Calu3 (cell line): ENCODE measurements around the gene CSTF1. TPM values are rescaled to one million over a fixed set of nuclear protein-coding genes. Genes with fewer than 3 reads are reported as not detected.

Experiments
- BruUV-seq: library from RNA; stranded (reverse); fragments of 400-500 nt; replicated peaks from 2 replicates; lab custom pipeline; 2021; lab: Mats Ljungman, UMichigan
- CTCF ChIA-PET: fragments of 300-600 bp; sonication (Branson Sonifier 250); formaldehyde crosslinking; loops from one replicate; lab custom pipeline; 2022; ENCODE audit warnings: antibody characterized with exemption; lab: Charles Lee
- DNase-seq: peaks from one replicate; pipeline ENCODE4 v3.0.0; 2022
- H3K27ac Mint-ChIP-seq: one replicate; pipeline ENCODE4 v1.8.0; 2022; ENCODE audit warnings: mixed read lengths; ENCODE audit not compliant: unreplicated experiment
- H3K27me3 Mint-ChIP-seq: one replicate; pipeline ENCODE4 v1.8.0; 2022; ENCODE audit warnings: mixed read lengths; ENCODE audit not compliant: unreplicated experiment
- H3K36me3 Mint-ChIP-seq: one replicate; pipeline ENCODE4 v1.8.0; 2022; ENCODE audit warnings: mild to moderate bottlenecking, moderate library complexity, mixed read lengths; ENCODE audit not compliant: insufficient read depth, unreplicated experiment
- H3K4me1 Mint-ChIP-seq: one replicate; pipeline ENCODE4 v1.8.0; 2022; ENCODE audit warnings: mild to moderate bottlenecking, low read depth, mixed read lengths; ENCODE audit not compliant: unreplicated experiment
- H3K4me3 Mint-ChIP-seq: one replicate; pipeline ENCODE4 v1.8.0; 2022; ENCODE audit warnings: mild to moderate bottlenecking, low read depth, moderate library complexity, mixed read lengths; ENCODE audit not compliant: unreplicated experiment
- H3K9me3 Mint-ChIP-seq: one replicate; pipeline ENCODE4 v1.8.0; 2022; ENCODE audit warnings: low read depth, mixed read lengths; ENCODE audit not compliant: unreplicated experiment
- CTCF ChIP-seq: fragments of 200-600 bp; IDR thresholded peaks from one replicate; pipeline ENCODE4 v1.8.0; 2022; ENCODE audit warnings: antibody characterized with exemption; ENCODE audit not compliant: unreplicated experiment
- intact Hi-C: fragments of 100-400 bp; cut with micrococcal nuclease; formaldehyde crosslinking; loops from one replicate; pipeline ENCODE4 v1.10.0; 2022; ENCODE audit not compliant: unreplicated experiment
- total RNA-seq: library from RNA; stranded (reverse); gene quantifications from 2 replicates; pipeline ENCODE4 v1.2.3, GENCODE V29; 2022

CSTF1 gene
- total RNA-seq, 1 experiment from 2014 or later: 44.3 TPM

GRCh38 chr20:56378386-56378785 lies 14.1 kb upstream of the CSTF1 start:
- no peak for TF ChIP-seq CTCF
- intact Hi-C loops: no loop called here
- Mint-ChIP-seq H3K9me3 (no peaks in the 10 kb centered on the region), H3K27ac (no peak overlapping the region), H3K4me3 (no peak overlapping the region), H3K4me1 (no peaks in the 10 kb centered on the region), H3K27me3 (no peaks in the 10 kb centered on the region), H3K36me3 (peaks cover 57% of the 10 kb centered on the region)
- no TSS peak for BruUV-seq
- CTCF ChIA-PET: no interaction called here
- no peak for DNase-seq

- Mint-ChIP-seq H3K4me1 (no peaks in the 10 kb centered on the region), H3K27ac (no peak overlapping the region), H3K36me3 (peaks cover 66% of the 10 kb centered on the region), H3K9me3 (no peaks in the 10 kb centered on the region), H3K27me3 (no peaks in the 10 kb centered on the region), H3K4me3 (no peak overlapping the region)
- no peak for TF ChIP-seq CTCF
- no TSS peak for BruUV-seq
- DNase-seq: no peak
- intact Hi-C loops: no loop called here
- CTCF ChIA-PET: interaction anchor here (0.7 kb wide), 1 partner anchor 1213 kb away, joined by 4 read pairs; no protein-coding TSS in a partner anchor
Measured at GRCh38 chr20:56380375-56380774, 12.1 kb upstream of the CSTF1 start.

GRCh38 chr20:56381501-56381900 lies 10.9 kb upstream of the CSTF1 start:
- Mint-ChIP-seq H3K4me1 (no peaks in the 10 kb centered on the region), H3K9me3 (no peaks in the 10 kb centered on the region), H3K36me3 (peaks cover 60% of the 10 kb centered on the region), H3K27me3 (no peaks in the 10 kb centered on the region), H3K4me3 (no peak overlapping the region), H3K27ac (no peak overlapping the region)
- DNase-seq: no peak
- CTCF ChIA-PET: no interaction called here
- no peak for TF ChIP-seq CTCF
- intact Hi-C loops: no loop called here
- BruUV-seq: no TSS peak

- no peak for DNase-seq
- Mint-ChIP-seq H3K36me3 (peaks cover 58% of the 10 kb centered on the region), H3K4me3 (no peak overlapping the region), H3K9me3 (no peaks in the 10 kb centered on the region), H3K27me3 (no peaks in the 10 kb centered on the region), H3K4me1 (no peaks in the 10 kb centered on the region), H3K27ac (no peak overlapping the region)
- intact Hi-C loops: no loop called here
- TF ChIP-seq CTCF: no peak
- CTCF ChIA-PET: no interaction called here
- BruUV-seq: no TSS peak
Measured at GRCh38 chr20:56382696-56383095, 9.7 kb upstream of the CSTF1 start.

- Mint-ChIP-seq H3K9me3 (no peaks in the 10 kb centered on the region), H3K4me3 (no peak overlapping the region), H3K36me3 (peaks cover 55% of the 10 kb centered on the region), H3K27me3 (no peaks in the 10 kb centered on the region), H3K27ac (no peak overlapping the region), H3K4me1 (no peaks in the 10 kb centered on the region)
- CTCF ChIA-PET: no interaction called here
- TF ChIP-seq CTCF: no peak
- no TSS peak for BruUV-seq
- no peak for DNase-seq
- intact Hi-C loops: no loop called here
Measured at GRCh38 chr20:56383334-56383733, 9.1 kb upstream of the CSTF1 start.
